GM06990 (cell line): ENCODE measurements around the gene NOB1.

Source experiments
- DNase-seq: peaks from one replicate; pipeline ENCODE4 v3.0.0-alpha.2; 2011; ENCODE audit not compliant: insufficient read length; ENCODE audit errors: extremely low read depth
- H3K27me3 ChIP-seq: replicated peaks from 2 replicates; pipeline ENCODE4 v1.6.0; 2011; ENCODE audit warnings: low read length; ENCODE audit not compliant: control insufficient read depth, insufficient read depth
- H3K36me3 ChIP-seq: 2 replicates; pipeline ENCODE4 v1.5.1; 2011; ENCODE audit warnings: low read length; ENCODE audit not compliant: control insufficient read depth, insufficient read depth
- H3K4me3 ChIP-seq: replicated peaks from 2 replicates; pipeline ENCODE4 v1.5.1; 2011; ENCODE audit warnings: low read depth, mild to moderate bottlenecking, control low read depth, low read length
- TF ChIP-seq, protein P1 (sequence below): IDR thresholded peaks from 2 replicates; pipeline ENCODE4 v1.5.1; 2011; ENCODE audit warnings: low read length, control low read depth, mild to moderate bottlenecking, inconsistent platforms; ENCODE audit not compliant: insufficient read depth, poor library complexity, severe bottlenecking

NOB1 gene

GRCh38 chr16:69706256-69706974 is 48.3 kb downstream of the NOB1 start:
- Histone ChIP-seq H3K27me3 (no peaks in the 10 kb centered on the region), H3K4me3 (no peak overlapping the region), H3K36me3 (peaks cover 3% of the 10 kb centered on the region)
- TF ChIP-seq, protein P1, sequence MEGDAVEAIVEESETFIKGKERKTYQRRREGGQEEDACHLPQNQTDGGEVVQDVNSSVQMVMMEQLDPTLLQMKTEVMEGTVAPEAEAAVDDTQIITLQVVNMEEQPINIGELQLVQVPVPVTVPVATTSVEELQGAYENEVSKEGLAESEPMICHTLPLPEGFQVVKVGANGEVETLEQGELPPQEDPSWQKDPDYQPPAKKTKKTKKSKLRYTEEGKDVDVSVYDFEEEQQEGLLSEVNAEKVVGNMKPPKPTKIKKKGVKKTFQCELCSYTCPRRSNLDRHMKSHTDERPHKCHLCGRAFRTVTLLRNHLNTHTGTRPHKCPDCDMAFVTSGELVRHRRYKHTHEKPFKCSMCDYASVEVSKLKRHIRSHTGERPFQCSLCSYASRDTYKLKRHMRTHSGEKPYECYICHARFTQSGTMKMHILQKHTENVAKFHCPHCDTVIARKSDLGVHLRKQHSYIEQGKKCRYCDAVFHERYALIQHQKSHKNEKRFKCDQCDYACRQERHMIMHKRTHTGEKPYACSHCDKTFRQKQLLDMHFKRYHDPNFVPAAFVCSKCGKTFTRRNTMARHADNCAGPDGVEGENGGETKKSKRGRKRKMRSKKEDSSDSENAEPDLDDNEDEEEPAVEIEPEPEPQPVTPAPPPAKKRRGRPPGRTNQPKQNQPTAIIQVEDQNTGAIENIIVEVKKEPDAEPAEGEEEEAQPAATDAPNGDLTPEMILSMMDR: no peak
- no peak for DNase-seq

- Histone ChIP-seq H3K4me3 (no peak overlapping the region), H3K27me3 (no peaks in the 10 kb centered on the region), H3K36me3 (peaks cover 3% of the 10 kb centered on the region)
- TF ChIP-seq, protein P1: no peak
- DNase-seq: no peak
Measured at GRCh38 chr16:69703638-69704037, 51.1 kb downstream of the NOB1 start.

GRCh38 chr16:69701866-69702265 is 52.9 kb downstream of the NOB1 start:
- H3K4me3 ChIP-seq: no peak overlapping the region
- TF ChIP-seq, protein P1: no peak
- no peaks in the 10 kb centered on the region for H3K27me3 ChIP-seq
- no peak for DNase-seq
- H3K36me3 ChIP-seq: peaks cover 3% of the 10 kb centered on the region

- no peak for DNase-seq
- Histone ChIP-seq H3K4me3 (no peak overlapping the region), H3K36me3 (peaks cover 3% of the 10 kb centered on the region), H3K27me3 (no peaks in the 10 kb centered on the region)
- TF ChIP-seq, protein P1: no peak
Measured at GRCh38 chr16:69701452-69701851, 53.3 kb downstream of the NOB1 start.

GRCh38 chr16:69699915-69700314 is 54.8 kb downstream of the NOB1 start:
- peaks cover 7% of the 10 kb centered on the region for H3K36me3 ChIP-seq
- H3K27me3 ChIP-seq: no peaks in the 10 kb centered on the region
- TF ChIP-seq, protein P1: no peak
- H3K4me3 ChIP-seq: no peak overlapping the region
- DNase-seq: no peak
